Prostate gland (tissue), 2 donors: ENCODE data around the gene RASA4. TPM values are rescaled to one million over a fixed set of nuclear protein-coding genes. Genes with fewer than 3 reads are reported as not detected.
A peak's percentile ranks its signal among the peaks of the same experiment; 100 is the strongest.
"Not testable (repeated sequence)": the region's sequence is repeated elsewhere in the genome, so short reads cannot be mapped to it uniquely, and the experiment has no call there.

ENCODE experiments used
- DNase-seq: peaks from one replicate; pipeline ENCODE4 v3.0.0-alpha.2; 2019; ENCODE audit warnings: low spot score
- H3K27ac ChIP-seq, 2 donors: fragments of 200-600 bp; sonication (generic); 2 replicates each; pipeline ENCODE4 v1.5.1; 2017 to 2019
- H3K27me3 ChIP-seq: fragments of 200-600 bp; sonication (generic); replicated peaks from 2 replicates; pipeline ENCODE4 v1.5.1; 2019; ENCODE audit not compliant: insufficient read depth
- H3K36me3 ChIP-seq, 2 donors: fragments of 200-600 bp; sonication (generic); 1 replicate in 1 of 2; 2 replicates in 1 of 2; pipeline versions ENCODE4 v1.5.1 to v1.8.1; 2017 to 2019
- H3K4me1 ChIP-seq: fragments of 200-600 bp; sonication (generic); replicated peaks from 2 replicates; pipeline ENCODE4 v1.5.1; 2019
- H3K4me3 ChIP-seq, 2 donors: fragments of 200-600 bp; sonication (generic); 2 replicates each; pipeline ENCODE4 v1.5.1; 2017 to 2019
- H3K9me3 ChIP-seq: fragments of 200-600 bp; sonication (generic); 2 replicates; pipeline ENCODE4 v1.5.1; 2017
- WGBS: methylation state at CpG from one replicate; pipeline ENCODE4 v1.1.5; 2018; 5-methylcytosine and 5-hydroxymethylcytosine counted together
- intact Hi-C: fragments of 100-400 bp; cut with DNase I; formaldehyde crosslinking; loops from one replicate; pipeline ENCODE4 v1.14.2; 2022
- total RNA-seq, 2 donors: library from RNA; depleted of rRNA; stranded (reverse); fragments of >200 nt; gene quantifications; one replicate each; pipeline ENCODE4 v1.1.0, GENCODE V29; 2016

The RASA4 gene
- total RNA-seq, result 10 to 100 TPM; 10.5 to 59.6 TPM

GRCh38 chr7:102616507-102617125 lies at the start of gene RASA4:
Gene RASA4, minus strand, starts transcription at chr7:102616756. Its CDS starts 67 bp downstream, at chr7:102616689.
- intact Hi-C loops, H3K27ac ChIP-seq, H3K4me1 ChIP-seq, H3K27me3 ChIP-seq, H3K36me3 ChIP-seq, H3K9me3 ChIP-seq: not testable (repeated sequence)
- H3K4me3 ChIP-seq, result peak within 1 kb of the TSS; percentile 31 to 46
- DNase-seq, result peak; percentile 36
- no CpG with 5 or more reads among the region's 62 CpGs for WGBS

DNA sequence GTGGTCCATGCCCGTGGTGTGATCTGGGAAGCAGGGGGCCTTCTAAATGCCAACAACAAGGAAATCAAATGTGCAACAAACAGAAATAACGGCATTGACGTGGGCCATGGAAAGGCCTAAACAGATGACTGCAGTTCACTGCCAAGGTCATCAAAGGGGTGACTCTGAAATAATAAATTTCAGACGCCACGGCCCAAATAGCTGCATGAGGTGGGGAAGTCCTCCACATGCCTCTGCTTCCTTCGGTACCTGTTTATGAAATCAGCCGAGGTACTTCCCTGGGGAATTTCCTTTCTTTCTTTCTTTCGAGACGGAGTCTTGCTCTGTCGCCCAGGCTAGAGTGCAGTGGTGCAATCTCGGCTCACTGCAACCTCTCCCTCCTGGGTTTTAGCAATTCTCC lies 48.2 kb upstream of the RASA4 start:
- H3K27ac ChIP-seq, intact Hi-C loops, DNase-seq, H3K27me3 ChIP-seq, H3K9me3 ChIP-seq, H3K4me1 ChIP-seq, H3K36me3 ChIP-seq, H3K4me3 ChIP-seq: not testable (repeated sequence)
- WGBS, result no CpG with 5 or more reads among the region's 11 CpGs

DNA sequence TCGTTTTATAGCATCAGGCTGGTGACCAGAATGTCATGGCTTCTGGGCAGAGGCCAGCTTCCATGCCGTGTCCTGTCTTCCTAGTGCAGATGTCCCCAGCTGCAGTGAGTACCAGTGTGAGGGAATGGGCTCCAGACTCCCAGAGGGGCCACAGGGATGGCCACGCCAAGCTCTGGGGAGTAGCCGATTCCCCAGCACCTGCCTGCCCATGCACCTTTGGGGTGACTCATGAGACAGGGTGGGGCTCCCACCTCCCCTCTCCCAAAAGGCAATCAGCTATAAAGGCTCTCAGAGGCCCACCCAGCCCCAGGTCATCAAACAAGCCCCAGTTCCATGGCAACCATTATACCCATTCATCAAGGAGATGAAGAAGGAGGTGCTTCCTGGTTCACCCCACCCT lies 33.4 kb upstream of the RASA4 start, which contains the start of gene SPDYE2B:
TSS of gene SPDYE2B (plus strand) at position 396 of the 400 bp plus-strand sequence. CDS start 2,030 bp downstream, outside the sequence.
- H3K4me3 ChIP-seq, H3K4me1 ChIP-seq, DNase-seq, H3K9me3 ChIP-seq, H3K36me3 ChIP-seq, H3K27ac ChIP-seq, intact Hi-C loops, H3K27me3 ChIP-seq: not testable (repeated sequence)
- no CpG with 5 or more reads among the region's 4 CpGs for WGBS

GRCh38 chr7:102647813-102648212 lies 31.3 kb upstream of the RASA4 start:
- H3K4me1 ChIP-seq, H3K36me3 ChIP-seq, intact Hi-C loops, H3K4me3 ChIP-seq, H3K27me3 ChIP-seq, H3K27ac ChIP-seq, H3K9me3 ChIP-seq, DNase-seq: not testable (repeated sequence)
- 97% methylated on average over 7 of the region's 7 CpGs for WGBS

DNA sequence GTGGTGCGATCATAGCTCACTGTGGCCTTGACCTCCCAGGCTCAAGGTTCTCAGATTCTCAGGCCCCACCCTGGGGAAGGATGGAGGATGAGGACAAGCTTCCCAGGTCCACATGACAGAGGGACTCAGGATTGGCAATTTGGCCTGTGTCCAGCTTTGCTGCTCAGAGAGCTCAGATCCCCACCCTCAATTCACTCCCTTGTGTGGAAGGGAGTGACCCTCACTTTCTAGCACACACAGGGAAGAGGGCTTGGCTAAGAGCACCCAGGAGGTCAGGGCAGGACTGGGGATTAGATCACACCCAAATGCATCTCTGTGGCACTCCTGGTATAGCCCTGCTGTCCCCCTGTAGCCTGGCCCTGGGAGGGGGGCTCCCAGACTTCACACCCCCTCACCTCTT lies 26.8 kb upstream of the RASA4 start:
- H3K4me1 ChIP-seq, H3K36me3 ChIP-seq, intact Hi-C loops, H3K9me3 ChIP-seq, H3K4me3 ChIP-seq, H3K27me3 ChIP-seq, H3K27ac ChIP-seq, DNase-seq: not testable (repeated sequence)
- 100% methylated on average over 1 of the region's 1 CpG for WGBS

DNA sequence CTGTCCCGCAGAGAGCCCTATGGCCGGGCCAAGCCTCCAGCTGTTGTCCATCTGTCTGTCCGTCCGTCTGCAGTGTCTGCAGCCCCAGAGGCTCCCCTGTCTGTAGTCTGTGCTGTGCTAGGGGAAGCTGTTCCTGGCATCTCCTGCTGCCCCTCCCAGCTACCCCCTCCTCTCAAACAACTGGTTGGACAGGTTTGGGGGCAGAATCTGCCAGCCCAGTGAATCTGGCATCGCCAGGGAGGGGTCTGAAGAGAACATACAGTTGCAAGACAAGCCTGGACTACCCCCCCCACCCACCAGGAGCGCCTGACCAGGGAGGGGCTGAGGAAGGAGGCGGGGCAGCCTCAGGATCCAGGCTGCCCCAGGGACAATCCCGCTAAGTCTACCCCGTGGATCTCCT lies 26.1 kb upstream of the RASA4 start, which contains the start of gene UPK3BL1:
TSS of gene UPK3BL1 (minus strand) at position 101 of the 400 bp plus-strand sequence. CDS start at position 51, 50 bp downstream.
- intact Hi-C loops, H3K27me3 ChIP-seq, H3K4me1 ChIP-seq, H3K9me3 ChIP-seq, H3K4me3 ChIP-seq, DNase-seq, H3K27ac ChIP-seq, H3K36me3 ChIP-seq: not testable (repeated sequence)
- no CpG with 5 or more reads among the region's 9 CpGs for WGBS

GRCh38 chr7:102638848-102639247 lies 22.3 kb upstream of the RASA4 start:
- not testable (repeated sequence) for H3K4me1 ChIP-seq

GRCh38 chr7:102636956-102637355 lies 20.4 kb upstream of the RASA4 start:
- H3K27me3 ChIP-seq, H3K9me3 ChIP-seq, DNase-seq, intact Hi-C loops, H3K4me1 ChIP-seq, H3K4me3 ChIP-seq, H3K36me3 ChIP-seq, H3K27ac ChIP-seq: not testable (repeated sequence)
- WGBS, result 92% methylated on average over 13 of the region's 13 CpGs

More at GRCh38 chr7:102638848-102639247, 22.3 kb upstream of the RASA4 start:
- DNase-seq, H3K36me3 ChIP-seq, H3K27ac ChIP-seq, H3K27me3 ChIP-seq, H3K9me3 ChIP-seq, H3K4me3 ChIP-seq, intact Hi-C loops: not testable (repeated sequence)
- 91% methylated on average over 6 of the region's 11 CpGs for WGBS

GRCh38 chr7:102635354-102635753 lies 18.8 kb upstream of the RASA4 start:
- H3K9me3 ChIP-seq, H3K4me1 ChIP-seq, H3K27ac ChIP-seq, intact Hi-C loops, H3K36me3 ChIP-seq, DNase-seq, H3K27me3 ChIP-seq, H3K4me3 ChIP-seq: not testable (repeated sequence)
- WGBS, result no CpG with 5 or more reads among the region's 5 CpGs

DNA sequence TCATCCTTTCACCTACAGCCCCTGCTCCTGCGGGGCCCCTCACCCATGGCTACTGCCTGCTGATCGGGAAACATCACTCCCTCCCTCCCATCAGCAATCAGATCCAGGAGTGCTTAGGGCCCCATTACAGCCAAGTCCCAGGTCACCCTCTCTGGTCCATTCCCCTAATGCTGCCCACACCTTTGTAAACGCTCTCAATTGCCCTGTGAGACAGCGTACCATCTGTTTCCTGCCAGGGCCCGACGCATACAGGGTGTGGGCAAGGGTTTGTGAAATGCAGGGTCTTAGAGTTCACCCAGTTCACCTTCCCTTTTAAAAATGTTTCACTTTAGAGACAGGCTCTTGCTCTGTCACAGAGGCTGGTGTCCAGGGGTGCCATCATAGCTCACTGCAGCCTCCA lies 17.7 kb upstream of the RASA4 start:
- H3K27ac ChIP-seq, H3K9me3 ChIP-seq, H3K4me1 ChIP-seq, H3K36me3 ChIP-seq, H3K27me3 ChIP-seq, intact Hi-C loops, DNase-seq, H3K4me3 ChIP-seq: not testable (repeated sequence)
- 75% methylated on average over 3 of the region's 6 CpGs for WGBS

GRCh38 chr7:102630622-102631021 lies 14.1 kb upstream of the RASA4 start:
- H3K36me3 ChIP-seq, intact Hi-C loops, H3K27ac ChIP-seq, H3K9me3 ChIP-seq, H3K4me3 ChIP-seq, H3K27me3 ChIP-seq, H3K4me1 ChIP-seq: not testable (repeated sequence)
- peak; percentile 25 for DNase-seq
- no CpG with 5 or more reads among the region's 9 CpGs for WGBS

DNA sequence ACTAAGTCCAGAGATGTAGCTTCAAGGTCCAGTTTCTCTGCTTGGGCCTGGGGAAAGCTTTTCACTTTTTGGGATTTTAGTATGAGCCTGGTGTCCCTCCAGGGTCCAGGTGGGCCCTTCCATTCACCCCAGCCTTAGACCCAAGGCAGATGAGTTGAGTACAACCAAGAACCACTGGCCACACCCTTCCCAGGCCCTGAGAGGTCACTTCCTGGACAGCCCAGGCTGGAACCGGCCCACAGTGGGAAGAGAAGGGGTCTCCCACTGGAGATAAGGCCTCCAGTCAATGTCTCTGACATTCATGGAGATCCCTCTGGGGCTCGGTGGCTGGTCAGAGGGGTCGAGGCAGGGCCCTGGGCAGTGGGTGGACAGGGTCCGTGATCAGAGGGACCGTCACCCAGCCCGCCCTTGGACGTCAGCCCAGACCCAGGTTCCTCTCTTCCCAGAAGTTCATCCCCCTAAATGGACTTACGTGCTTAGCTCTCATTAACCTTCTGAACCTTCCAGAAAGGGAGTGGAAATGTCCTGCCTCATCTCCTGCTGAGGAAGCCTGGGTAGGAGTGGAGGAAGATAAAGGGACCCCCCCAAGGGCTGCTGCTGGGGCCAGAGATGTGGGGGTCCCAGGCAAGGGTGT lies 10.8 kb upstream of the RASA4 start:
- intact Hi-C loops, H3K36me3 ChIP-seq, H3K4me3 ChIP-seq, H3K27ac ChIP-seq, H3K27me3 ChIP-seq, H3K4me1 ChIP-seq, DNase-seq, H3K9me3 ChIP-seq: not testable (repeated sequence)
- WGBS, result no CpG with 5 or more reads among the region's 8 CpGs

GRCh38 chr7:102618122-102618521 lies 1.6 kb upstream of the RASA4 start:
- intact Hi-C loops, H3K4me1 ChIP-seq, H3K36me3 ChIP-seq, H3K9me3 ChIP-seq, H3K4me3 ChIP-seq, H3K27me3 ChIP-seq, DNase-seq, H3K27ac ChIP-seq: not testable (repeated sequence)
- 90% methylated on average over 3 of the region's 8 CpGs for WGBS
